Left ventricle myocardium inferior (tissue), 1 donor: ENCODE results near the gene TBX2. TPM values are rescaled to one million over a fixed set of nuclear protein-coding genes. Genes with fewer than 3 reads are reported as not detected.
A peak's percentile ranks its signal among the peaks of the same experiment; 100 is the strongest.

Experiments
- DNase-seq: peaks from one replicate; pipeline ENCODE4 v3.0.0-alpha.2; 2020
- H3K27ac ChIP-seq: fragments of 200-600 bp; replicated peaks from 2 replicates; pipeline ENCODE4 v1.8.0; 2021
- H3K27me3 ChIP-seq: fragments of 200-600 bp; 2 replicates; pipeline ENCODE4 v1.8.0; 2021; ENCODE audit warnings: low read depth
- H3K36me3 ChIP-seq: fragments of 200-600 bp; 2 replicates; pipeline ENCODE4 v1.8.0; 2021
- H3K4me1 ChIP-seq: fragments of 200-600 bp; 2 replicates; pipeline ENCODE4 v1.8.0; 2021
- H3K4me3 ChIP-seq: fragments of 200-600 bp; 2 replicates; pipeline ENCODE4 v1.8.0; 2021; ENCODE audit warnings: mild to moderate bottlenecking, moderate library complexity
- H3K9me3 ChIP-seq: fragments of 200-600 bp; replicated peaks from 2 replicates; pipeline ENCODE4 v1.8.0; 2021
- intact Hi-C: fragments of 100-400 bp; cut with micrococcal nuclease; formaldehyde crosslinking; loops from one replicate; pipeline ENCODE4 v1.11.0; 2022
- total RNA-seq: library from RNA; stranded (reverse); fragmentation: NEBNext Ultra II Directional; extraction: Animal tissue kit (Norgen Biotek cat#: 25700); gene quantifications from one replicate; pipeline ENCODE4 v1.2.1, GENCODE V29; 2021
- TF ChIP-seq, protein P1 (sequence below): fragments of 200-600 bp; IDR thresholded peaks from 2 replicates; pipeline ENCODE4 v1.8.0; 2021; ENCODE audit warnings: antibody characterized with exemption, mild to moderate bottlenecking, borderline replicate concordance
- donor health status: DM: no; HTN: yes; CAD: no; lungs with severe emphysema.

TBX2 gene
- total RNA-seq, 1 donor from 2014 or later: 8.2 TPM

DNA sequence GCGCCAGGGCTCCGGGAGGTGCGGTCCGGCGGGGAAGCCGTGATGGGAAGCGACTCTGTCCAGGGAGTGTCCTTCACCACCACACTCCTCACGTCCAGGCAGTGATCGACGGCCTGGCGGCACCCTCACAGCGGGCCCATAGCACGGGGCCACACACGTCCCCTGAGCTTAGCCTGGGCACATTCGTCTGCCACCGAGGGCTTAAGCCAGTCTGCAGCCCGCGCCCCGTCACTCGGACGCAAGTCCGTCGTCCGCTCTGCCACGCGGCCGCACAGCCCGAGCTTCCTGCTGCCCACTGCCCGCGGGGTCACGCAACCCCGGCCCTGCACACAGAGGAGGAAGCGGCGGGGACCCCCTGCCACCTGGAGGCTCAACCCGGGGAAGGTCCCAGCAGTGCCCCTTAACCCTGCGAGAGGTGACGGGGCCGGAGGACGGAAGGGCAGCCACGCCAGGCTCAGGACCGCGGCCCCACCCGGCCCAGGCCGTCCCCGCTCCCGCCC is 3.0 kb upstream of the TBX2 start:
- H3K36me3 ChIP-seq: no peaks in the 10 kb centered on the region
- peak overlapping the region; percentile 85 for H3K27ac ChIP-seq
- intact Hi-C loops: no loop called here
- peak overlapping the region; percentile 77 for H3K4me3 ChIP-seq
- H3K27me3 ChIP-seq: peaks cover 68% of the 10 kb centered on the region
- TF ChIP-seq, protein P1, sequence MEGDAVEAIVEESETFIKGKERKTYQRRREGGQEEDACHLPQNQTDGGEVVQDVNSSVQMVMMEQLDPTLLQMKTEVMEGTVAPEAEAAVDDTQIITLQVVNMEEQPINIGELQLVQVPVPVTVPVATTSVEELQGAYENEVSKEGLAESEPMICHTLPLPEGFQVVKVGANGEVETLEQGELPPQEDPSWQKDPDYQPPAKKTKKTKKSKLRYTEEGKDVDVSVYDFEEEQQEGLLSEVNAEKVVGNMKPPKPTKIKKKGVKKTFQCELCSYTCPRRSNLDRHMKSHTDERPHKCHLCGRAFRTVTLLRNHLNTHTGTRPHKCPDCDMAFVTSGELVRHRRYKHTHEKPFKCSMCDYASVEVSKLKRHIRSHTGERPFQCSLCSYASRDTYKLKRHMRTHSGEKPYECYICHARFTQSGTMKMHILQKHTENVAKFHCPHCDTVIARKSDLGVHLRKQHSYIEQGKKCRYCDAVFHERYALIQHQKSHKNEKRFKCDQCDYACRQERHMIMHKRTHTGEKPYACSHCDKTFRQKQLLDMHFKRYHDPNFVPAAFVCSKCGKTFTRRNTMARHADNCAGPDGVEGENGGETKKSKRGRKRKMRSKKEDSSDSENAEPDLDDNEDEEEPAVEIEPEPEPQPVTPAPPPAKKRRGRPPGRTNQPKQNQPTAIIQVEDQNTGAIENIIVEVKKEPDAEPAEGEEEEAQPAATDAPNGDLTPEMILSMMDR: no peak
- H3K4me1 ChIP-seq: peaks cover 52% of the 10 kb centered on the region
- no peak for DNase-seq
- H3K9me3 ChIP-seq: no peaks in the 10 kb centered on the region

DNA sequence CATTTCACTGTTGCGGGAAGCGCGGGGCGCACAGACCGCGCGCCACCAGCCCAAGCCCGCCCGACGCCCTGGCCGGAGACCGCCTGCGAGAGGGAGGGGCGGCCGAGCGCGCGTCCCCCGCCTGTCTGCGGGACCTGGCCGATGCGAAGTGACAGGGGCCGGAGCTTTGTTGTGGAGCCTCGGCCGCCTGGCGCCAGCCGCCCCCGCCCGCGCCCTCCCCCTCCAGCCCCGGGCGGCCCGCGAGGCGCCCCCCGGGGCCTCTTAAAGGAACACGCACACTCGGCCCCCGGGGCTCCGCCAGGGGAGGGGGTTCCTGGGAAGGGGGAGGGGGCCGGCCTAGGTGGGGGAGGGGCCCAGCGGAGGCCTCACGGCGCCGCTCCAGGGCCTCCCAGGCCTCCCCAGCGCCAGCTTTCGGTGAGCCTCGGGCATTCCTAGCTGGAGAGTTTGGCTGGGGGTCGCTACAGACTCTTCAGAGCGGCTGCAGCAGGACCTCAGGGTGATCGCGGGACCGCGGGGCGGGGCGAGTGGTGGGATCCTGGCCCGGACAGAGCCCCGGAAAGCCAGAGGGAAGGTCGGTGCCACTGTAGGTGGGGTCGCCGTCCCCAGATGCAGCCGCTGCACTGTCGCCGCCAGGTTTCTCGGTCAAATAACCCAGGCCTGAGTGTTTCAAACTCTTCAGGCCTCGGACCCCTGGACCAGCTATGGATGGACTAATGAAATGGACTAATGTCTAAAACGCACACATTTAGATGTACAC is 2.4 kb upstream of the TBX2 start:
- TF ChIP-seq, protein P1: no peak
- H3K4me1 ChIP-seq: peaks cover 52% of the 10 kb centered on the region
- H3K4me3 ChIP-seq: peak overlapping the region; percentile 77
- peaks cover 74% of the 10 kb centered on the region for H3K27me3 ChIP-seq
- H3K9me3 ChIP-seq: no peaks in the 10 kb centered on the region
- H3K36me3 ChIP-seq: no peaks in the 10 kb centered on the region
- DNase-seq: no peak
- H3K27ac ChIP-seq: peak overlapping the region; percentile 85
- intact Hi-C loops: no loop called here

DNA sequence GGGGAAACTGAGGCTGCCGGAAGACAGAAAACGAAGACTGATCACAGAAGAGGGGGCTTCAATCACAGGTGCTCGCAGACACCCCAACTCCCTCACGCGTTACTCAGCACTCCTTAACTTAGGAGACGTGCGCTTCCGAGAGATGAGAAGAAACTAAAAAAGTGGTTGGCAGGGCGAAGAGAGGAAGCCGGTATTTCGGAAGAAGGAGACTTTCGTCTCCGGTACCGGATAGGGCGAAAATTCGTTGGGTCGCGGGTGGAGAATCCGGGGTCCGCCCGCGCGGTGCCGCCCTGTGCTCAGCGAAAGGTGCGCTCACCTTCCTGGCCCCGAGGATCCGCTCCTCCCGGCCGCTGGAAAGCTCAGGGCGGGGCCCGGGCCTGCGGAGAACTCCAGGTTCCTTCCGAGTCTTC is 917 bp upstream of the TBX2 start:
- H3K4me3 ChIP-seq: peak overlapping the region; percentile 77
- intact Hi-C loops: no loop called here
- no peak for DNase-seq

DNA sequence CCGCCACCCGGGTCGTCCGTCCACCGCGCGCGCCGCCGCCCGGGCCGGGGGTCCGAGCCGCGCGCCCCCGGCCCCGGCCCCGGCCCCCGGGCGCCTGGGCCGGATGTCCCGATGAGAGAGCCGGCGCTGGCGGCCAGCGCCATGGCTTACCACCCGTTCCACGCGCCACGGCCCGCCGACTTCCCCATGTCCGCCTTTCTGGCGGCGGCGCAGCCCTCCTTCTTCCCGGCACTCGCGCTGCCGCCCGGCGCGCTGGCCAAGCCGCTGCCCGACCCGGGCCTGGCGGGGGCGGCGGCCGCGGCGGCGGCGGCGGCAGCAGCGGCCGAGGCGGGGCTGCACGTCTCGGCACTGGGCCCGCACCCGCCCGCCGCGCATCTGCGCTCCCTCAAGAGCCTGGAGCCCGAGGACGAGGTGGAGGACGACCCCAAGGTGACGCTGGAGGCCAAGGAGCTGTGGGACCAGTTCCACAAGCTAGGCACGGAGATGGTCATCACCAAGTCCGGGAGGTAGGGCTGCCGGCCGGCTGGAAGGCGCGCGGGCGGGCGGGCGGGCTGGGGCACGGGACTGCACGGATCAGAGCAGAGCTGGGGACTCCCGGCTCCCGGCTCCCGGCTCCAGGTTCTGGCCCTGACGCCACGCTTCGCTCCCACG is 548 bp downstream of the TBX2 start:
- H3K4me1 ChIP-seq: peaks cover 75% of the 10 kb centered on the region
- TF ChIP-seq, protein P1: no peak
- peak overlapping the region; percentile 77 for H3K4me3 ChIP-seq
- H3K36me3 ChIP-seq: peaks cover 6% of the 10 kb centered on the region
- intact Hi-C loops: loop anchor here (10.0 kb wide), 1 partner anchor 395 kb away; no protein-coding TSS in a partner anchor
- no peaks in the 10 kb centered on the region for H3K9me3 ChIP-seq
- H3K27ac ChIP-seq: peak overlapping the region; percentile 93
- no peak for DNase-seq
- H3K27me3 ChIP-seq: peaks cover 99% of the 10 kb centered on the region

More for the DNA sequence above, 917 bp upstream of the TBX2 start:
- H3K36me3 ChIP-seq: peaks cover 6% of the 10 kb centered on the region
- TF ChIP-seq, protein P1: no peak
- H3K4me1 ChIP-seq: peaks cover 61% of the 10 kb centered on the region
- H3K27me3 ChIP-seq: peaks cover 89% of the 10 kb centered on the region
- H3K27ac ChIP-seq: peak overlapping the region; percentile 93
- H3K9me3 ChIP-seq: no peaks in the 10 kb centered on the region

DNA sequence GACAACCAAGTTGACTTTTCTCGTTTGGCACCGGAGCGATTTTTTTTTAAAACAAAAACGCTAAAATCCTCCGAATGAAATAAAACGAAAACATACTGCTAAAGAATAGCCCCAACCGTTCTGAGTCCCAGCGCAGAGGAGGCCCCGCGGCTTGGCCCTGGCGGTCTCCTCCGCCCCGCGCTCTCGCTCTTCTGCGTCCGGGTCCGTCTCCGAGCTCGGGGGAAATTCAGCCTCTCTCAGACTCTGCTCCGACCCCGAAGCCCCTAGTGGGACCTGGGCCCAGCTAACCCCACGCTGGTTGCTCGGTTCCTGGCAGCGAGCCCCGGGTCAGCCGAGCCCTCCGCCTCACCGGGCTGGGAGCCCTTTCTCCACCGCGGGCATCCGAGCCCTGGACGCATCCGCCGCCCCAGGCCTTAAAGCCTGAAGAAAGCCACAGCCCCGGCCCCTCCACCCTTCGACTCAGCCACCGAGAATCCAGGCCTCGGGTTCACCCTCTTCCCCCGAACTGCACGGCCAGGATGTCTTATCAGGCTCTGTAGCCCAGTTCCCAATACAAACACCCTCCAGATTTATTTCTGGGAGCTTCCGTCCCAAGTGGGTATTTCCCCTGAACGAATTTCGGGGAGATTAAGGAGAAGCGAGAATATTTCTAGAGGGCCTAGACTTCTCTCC is 1.2 kb downstream of the TBX2 start:
- intact Hi-C loops: loop anchor here (10.0 kb wide), 1 partner anchor 396 kb away; no protein-coding TSS in a partner anchor
- Histone ChIP-seq H3K4me3 (peak overlapping the region; percentile 77), H3K36me3 (peaks cover 10% of the 10 kb centered on the region), H3K4me1 (peaks cover 81% of the 10 kb centered on the region), H3K27ac (peak overlapping the region; percentile 93), H3K27me3 (peaks cover 99% of the 10 kb centered on the region), H3K9me3 (no peaks in the 10 kb centered on the region)
- no peak for DNase-seq
- TF ChIP-seq, protein P1: no peak
